Nucleus accumbens (tissue), 56 donors: ENCODE data around the gene RNPEP.
"Not testable (repeated sequence)": the region's sequence is repeated elsewhere in the genome, so short reads cannot be mapped to it uniquely, and the experiment has no call there.

Experiments used
- DNase-seq, 56 donors: peaks; one replicate each; lab custom pipeline; 2025; lab: John Stamatoyannopoulos, UW

Gene RNPEP

DNA sequence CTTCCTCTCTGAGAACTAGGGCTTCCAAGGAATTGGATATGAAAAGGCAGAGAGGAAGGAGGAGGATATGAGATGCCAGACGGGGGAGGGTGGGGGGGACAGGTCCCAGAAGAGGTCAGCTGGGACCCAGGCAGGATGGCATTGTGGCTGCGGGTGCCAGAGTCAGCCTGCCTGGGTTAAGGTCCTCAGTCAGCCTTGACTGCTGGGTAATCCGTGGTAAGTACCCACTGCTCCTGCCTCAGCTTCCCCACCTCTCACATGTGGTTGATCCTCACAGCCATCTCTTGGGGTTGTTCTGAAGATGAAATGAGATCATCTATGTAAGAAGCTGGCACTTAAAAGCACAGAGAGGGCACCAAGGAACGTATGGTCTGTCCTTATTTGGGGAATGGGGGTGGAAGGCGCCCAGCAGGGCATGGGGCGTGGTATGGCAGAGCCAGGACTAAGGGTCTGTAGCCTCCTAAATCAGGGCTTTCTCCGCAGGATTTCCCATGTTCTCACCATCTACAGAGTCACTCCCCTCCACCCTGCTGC is 51.8 kb downstream of the RNPEP start:
- DNase-seq: no peak

DNA sequence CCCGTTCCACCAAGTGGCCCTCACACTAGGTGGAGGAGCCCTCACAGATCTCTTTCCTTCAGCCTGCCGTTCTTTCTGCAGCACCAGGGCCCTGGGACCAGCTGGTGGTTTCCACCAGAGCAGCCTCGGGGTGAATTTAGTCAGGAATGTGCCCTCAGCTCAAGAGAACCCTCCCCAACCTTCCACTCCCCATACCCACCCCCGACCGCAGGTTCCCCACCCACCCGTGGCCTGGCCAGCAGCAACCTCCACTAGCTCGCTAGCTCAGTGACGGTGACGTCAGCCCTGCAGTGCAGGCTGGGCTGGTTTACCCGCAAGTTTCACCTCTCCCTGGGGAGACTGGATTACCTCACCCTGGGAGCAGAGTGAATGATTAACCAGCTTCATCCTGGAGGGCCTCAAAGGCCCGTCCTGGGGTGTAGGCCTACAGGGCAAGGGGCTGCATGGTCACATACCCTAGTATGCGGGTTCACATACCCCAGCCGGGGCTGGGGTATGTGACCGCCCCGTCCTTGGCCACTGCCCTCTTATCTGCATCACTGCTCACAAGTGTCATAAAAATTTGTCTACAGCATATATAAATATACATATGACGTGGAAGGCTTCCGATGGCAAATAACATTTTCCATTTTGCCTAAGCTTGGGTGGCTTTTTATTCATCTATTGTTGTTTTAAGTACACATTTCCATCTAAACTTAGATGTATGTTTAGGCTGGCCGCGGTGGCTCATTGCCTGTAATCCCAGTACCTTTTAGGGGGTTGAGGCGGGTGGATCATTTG is 52.4 kb downstream of the RNPEP start:
- DNase-seq: no peak

DNA sequence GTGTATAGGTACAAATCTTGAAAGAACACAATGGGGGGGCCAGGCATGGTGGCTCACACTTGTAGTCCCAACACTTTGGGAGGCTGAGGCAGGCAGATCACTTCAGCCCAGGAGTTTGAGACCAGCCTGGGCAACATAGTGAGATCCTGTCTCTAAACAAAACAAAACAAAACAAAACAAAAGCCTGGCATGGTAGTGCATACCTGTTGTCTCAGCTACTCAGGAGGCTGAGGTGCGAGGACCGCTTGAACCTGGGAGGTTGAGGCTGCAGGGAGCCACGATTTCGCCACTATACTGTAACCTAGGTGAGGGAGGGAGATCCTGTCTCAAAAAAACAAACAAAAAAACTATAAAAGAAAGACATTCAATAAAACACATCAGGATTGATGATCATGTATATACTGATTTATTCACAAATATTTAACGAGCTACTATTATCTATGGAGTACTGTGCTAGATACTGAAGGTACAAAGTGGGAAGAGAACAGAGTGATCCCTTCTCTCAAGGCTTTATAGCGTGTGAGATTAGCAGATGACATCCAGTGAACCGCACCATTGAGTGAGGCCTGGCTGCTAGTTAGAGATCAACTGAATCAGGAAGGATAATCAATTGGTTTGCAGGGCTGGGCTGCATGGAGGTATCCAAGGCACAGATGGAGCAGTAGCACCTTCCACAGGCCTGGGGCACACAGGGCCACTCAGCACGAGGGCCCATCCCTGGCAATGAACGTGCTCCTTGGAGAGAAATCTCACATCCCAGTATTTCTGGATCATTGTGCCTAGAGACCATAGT is 54.3 kb downstream of the RNPEP start:
- DNase-seq: no peak

DNA sequence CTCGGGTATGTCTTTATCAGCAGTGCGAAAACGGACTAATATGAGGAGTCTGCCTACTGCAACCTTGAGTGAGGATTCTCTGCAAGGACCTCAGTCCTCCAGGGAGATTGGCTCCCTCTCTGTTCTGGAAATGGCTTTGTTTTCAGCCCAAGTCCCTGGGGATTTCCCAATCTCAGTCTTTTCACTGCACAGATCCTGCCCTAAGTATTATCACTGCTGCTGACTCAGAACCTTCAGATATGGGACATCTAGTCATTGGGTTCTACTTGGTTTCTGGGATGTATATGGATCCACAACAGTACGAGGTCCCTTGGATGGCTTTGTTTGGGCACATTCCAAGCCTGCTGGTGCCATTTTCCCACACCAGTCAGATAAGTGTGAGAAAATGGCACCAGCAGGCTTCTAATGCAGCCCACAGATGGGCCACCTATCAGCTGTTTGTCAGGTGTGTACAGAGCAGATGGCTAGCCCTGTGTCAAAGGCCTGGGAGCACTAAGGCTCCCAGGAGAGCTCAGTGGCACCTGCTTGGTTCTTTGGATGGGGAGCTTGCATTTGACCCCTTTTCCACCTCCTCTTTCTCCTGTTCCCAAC is 55.4 kb downstream of the RNPEP start:
- DNase-seq: no peak

DNA sequence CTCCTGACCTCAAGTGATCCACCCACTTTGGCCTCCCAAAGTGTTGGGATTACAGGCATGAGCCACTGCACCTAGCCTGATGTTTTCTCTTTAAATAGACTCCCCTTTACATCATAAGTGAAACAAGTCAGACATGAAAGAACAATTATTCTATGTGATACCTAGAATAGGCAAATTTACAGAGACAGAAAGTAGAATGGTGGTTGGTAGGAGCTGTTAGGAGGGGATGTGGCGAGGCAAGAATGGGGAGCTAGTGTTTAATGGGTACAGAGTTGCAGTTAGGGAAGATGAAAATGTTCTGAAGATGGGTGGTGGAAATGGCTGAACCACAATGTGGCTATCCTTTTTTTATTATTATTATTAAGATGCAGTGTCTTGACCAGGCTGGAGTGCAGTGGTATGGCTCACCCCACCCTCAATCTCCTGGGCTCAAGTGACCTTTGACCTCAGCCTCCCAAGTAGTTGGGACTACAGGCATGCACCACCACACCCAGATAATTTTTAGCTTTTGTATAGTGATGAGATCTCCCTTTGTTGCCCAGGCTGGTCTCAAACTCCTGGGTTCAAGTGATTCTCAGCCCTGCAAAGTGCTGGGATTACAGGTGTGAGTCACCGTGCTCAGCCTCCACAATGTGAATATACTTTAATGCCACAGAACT is 56.4 kb downstream of the RNPEP start:
- DNase-seq: no peak

DNA sequence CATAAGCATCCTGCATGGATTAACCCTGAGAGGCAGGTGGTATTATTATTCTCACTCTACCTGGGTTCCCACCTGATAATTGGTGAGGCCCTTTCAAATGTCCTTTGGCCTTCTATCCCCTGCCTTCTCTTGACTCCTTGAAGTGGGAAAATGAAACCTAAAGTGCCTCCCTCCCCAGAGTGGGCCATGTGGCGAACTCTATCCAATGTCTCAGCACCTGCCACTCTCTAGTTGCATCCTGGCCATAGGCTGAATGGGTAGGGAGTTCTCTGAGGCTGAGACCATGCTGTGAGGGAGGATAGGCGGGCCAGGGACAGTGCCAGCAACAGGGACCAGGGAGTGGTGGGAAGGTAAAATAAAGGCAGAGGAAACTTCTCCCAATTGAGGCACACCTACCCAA is 63.3 kb downstream of the RNPEP start:
- no peak for DNase-seq

DNA sequence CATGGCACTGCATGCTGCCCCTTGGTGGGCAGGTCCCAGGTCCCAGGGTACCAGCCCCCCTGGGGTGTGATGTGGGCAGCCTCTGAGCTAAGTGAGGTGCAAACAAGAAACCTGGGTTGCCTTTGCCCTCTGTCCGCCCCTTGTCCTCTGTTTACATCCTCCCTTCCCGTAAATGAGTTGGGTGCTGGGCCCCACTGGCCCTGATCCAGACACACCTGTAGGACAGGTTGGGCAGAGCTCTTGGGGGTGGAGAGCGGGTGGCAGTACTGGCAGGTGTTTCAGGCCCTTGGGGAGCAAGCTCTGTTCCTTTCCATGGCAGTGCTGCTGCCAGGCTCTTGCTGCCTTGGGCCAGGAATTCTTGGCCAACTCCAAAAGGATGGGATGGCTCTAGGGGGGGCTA is 63.8 kb downstream of the RNPEP start:
- DNase-seq: no peak

DNA sequence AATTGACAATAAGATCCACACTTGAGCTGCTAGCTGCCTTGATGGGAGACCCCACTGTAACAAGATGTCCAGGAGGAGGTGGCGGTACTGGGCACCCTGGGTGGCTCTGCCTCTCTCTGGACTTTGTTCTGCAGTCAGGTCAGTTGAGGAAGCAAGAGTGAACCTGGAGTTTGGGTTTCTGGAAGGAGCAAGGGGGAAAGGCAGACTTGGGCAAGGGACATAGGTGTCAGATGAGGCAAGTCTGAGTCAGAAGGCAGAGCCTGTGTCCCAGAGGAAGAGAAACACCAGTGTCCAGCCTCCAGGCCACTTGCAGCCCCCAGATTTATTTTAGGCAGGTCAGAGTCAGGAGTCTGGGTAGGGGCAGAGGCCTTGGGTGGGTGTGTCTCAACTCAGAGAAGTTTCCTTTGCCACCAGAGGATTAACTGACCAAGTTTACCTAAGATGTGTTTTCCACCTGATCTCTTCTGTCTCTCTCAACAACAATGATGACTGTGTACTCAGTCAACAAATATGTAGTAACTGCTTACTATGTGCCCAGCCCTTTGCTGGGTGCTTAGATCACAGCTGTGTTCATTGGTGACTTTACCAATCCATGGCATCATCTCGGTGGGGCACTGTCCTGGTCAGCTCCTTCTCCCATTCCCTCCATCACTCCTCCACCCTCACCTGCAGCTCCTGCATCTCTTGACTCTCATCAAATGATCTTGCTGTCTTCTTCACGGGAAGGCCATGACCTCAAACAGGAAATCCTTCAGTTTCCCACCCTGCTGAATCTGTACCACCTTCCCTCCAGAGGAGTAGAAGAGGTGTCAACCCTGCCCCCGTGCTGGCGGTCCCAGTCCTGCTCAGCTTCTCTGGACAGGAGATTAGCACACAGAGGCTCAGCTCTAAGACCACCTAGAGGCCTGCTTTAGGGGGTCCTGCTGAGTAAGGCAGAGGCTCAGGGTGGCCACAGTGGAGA is 64.6 kb downstream of the RNPEP start:
- DNase-seq: no peak

DNA sequence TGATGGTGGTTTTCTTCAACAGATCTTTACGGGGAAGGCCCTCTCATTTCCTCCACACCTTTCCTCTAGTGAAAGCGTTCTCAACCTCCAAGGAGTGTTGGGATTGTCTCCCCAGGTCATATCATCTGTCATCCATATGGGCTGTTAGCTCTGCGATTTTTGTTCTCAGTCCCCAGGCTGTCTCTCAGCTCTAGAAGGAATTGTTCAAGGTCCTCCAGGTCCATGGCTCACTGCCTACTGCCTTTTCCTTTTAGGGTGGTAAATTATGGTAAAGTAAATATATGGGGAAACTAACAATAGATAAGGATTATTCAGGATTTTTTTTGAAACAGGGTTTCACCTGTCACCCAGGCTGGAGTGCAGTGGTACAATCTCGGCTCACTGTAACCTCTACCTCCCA is 65.5 kb downstream of the RNPEP start:
- no peak for DNase-seq

DNA sequence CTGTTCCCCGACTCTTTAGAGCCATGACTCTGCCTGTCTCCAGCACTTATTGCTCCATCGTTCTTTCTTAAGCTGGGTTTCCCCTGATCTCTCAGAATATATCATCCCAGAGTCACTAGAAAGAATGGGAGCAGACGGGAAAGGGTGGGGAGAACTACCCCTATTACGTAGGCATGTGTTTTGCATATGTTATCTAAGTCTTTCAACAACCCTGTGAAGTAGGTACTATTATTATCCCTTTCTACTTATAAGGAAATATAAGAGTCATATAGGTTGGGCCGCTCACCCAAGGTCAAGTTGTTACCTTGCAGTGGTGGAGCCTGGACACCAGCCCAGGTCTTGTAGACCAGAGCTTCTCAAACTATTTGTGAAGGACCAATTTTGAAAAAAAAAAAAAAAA is 66.7 kb downstream of the RNPEP start:
- no peak for DNase-seq

DNA sequence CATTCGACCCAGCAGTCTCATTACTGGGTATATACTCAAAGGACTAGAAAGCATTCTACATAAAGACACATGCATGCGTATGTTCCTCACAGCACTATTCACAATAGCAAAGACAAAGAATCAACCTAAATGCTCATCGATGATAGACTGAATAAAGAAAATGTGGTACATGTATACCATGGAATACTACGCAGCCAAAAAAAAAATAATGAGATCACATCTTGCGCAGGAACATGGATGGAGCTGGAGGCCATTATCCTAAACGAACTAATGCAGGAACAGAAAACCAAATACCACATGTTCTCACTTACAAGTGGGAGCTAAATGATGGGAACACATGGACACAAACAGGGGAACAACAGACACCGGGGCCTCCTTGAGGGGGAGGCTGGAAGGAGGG is 71.6 kb downstream of the RNPEP start:
- no peak for DNase-seq

DNA sequence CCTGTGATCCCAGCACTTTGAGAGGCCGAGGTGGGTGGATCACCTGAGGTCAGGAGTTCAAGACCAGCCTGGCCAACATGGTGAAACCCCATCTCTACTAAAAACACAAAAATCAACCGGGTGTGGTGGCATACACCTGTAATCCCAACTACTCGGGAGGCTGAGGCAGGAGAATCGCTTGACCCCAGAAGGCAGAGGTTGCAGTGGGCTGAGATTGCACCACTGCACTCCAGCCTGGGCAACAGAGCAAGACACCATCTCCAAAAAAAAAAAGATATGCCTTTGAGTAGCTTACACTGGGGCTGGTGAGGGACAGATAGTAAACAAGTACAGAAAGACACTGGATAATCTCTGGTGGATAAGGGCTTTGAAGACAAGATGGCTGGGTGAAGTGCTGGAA is 72.2 kb downstream of the RNPEP start:
- DNase-seq: not testable (repeated sequence)
